ENCODE results near the gene ARHGEF16. TPM values are rescaled to one million over a fixed set of nuclear protein-coding genes. Genes with fewer than 3 reads are reported as not detected.

The ARHGEF16 gene
- polyA plus RNA-seq, 1 experiment = not detected

DNA sequence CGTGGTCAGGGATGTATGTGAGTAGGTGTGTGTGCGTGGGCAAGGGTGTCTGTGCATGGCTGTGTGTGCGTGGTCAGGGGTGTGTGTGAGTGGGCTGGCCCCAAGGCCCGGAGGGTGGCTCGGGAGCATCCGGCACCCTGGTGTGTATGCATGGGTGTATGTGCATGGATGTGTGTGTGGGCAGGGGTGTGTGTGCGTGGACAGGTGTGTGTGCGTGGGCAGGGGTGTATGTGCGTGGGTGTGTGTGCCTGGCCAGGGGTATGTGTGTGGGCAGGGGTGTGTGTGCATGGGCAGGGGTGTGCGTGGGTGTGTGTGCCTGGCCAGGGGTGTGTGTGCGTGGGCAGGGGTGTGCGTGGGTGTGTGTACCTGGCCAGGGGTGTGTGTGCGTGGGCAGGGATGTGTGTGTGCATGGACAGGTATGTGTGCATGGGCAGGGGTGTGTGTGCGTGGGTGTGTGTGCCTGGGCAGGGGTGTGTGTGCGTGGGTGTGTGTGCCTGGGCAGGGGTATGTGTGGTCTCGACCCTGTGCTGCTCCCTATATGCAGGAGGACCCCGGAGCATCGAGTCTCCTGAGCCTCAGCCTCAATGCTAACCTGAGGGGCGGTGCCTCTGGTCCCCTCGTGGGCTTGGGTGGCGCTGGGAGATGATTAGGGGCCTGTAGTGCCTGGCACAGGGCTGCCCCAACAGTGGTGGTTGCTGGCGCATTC, 16.3 kb downstream of the ARHGEF16 start:
- ChIA-PET CTCF (interaction anchor here (0.6 to 2.1 kb wide), 7 partner anchors 8 to 233 kb away, joined by 3 to 43 read pairs (median 4); no protein-coding TSS in a partner anchor), POLR2A (interaction anchor here (0.6 to 0.9 kb wide), 2 partner anchors 18 to 297 kb away, joined by 3 to 7 read pairs; no protein-coding TSS in a partner anchor)
- TF ChIP-seq, protein P1, sequence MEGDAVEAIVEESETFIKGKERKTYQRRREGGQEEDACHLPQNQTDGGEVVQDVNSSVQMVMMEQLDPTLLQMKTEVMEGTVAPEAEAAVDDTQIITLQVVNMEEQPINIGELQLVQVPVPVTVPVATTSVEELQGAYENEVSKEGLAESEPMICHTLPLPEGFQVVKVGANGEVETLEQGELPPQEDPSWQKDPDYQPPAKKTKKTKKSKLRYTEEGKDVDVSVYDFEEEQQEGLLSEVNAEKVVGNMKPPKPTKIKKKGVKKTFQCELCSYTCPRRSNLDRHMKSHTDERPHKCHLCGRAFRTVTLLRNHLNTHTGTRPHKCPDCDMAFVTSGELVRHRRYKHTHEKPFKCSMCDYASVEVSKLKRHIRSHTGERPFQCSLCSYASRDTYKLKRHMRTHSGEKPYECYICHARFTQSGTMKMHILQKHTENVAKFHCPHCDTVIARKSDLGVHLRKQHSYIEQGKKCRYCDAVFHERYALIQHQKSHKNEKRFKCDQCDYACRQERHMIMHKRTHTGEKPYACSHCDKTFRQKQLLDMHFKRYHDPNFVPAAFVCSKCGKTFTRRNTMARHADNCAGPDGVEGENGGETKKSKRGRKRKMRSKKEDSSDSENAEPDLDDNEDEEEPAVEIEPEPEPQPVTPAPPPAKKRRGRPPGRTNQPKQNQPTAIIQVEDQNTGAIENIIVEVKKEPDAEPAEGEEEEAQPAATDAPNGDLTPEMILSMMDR (IDR thresholded peaks at IDR 0.05; ENCODE audit: low read depth, low read length) = no peak
- no peak for DNase-seq (ENCODE audit: low read depth, low spot score)
- no peaks in the 10 kb centered on the region for H3K27me3 ChIP-seq (ENCODE audit: control insufficient read depth, insufficient read depth, low read length)
- no peaks in the 10 kb centered on the region; the same call in 1 of the 2 replicates for H3K9me3 ChIP-seq (ENCODE audit: control insufficient read depth, insufficient read depth, low read length)
- H3K4me3 ChIP-seq (ENCODE audit: low read depth, low read length) = no peak overlapping the region
- no peak overlapping the region for H3K27ac ChIP-seq (ENCODE audit: low read depth, low read length)

DNA sequence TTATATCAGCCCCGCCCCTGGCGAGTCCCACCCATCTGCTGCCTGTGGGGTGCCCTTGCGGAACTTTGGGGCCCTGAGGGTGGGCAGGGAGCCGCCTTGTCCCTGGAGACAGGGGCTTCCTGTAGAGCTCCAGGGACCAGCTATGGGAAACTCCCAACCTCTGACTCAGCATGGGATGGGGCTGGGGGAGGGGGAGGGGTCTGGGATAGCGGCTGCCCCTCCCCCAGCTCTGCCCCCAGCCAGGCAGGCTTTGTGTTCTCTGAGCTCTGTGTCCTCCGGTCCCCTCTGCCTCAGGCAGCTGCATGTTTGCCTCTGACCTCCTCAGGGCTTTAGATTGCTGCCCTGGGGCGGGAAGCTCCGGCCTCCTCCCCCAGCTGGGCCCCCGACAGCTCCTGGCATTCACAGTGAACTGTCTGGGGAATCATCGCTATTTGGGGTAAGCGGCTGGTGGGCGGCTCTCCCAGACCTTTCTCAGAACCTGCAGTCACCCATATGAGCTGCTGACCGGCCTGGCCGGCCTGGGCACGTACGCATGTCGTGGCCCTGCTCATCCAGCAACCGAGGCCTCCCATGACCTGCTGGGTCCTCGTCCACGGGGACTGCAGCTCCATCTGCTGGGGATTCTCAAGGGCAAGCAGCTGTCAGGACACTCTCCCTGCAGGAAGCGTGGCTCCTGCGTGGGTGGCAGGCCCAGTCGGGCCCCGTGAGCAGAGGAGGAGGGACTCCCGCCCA, 17.1 kb downstream of the ARHGEF16 start:
- TF ChIP-seq, protein P1 (IDR thresholded peaks at IDR 0.05; ENCODE audit: low read depth, low read length) = peak; percentile 51
- Histone ChIP-seq H3K9me3 (ENCODE audit: control insufficient read depth, insufficient read depth, low read length) (no peaks in the 10 kb centered on the region; the same call in 1 of the 2 replicates), H3K4me3 (ENCODE audit: low read depth, low read length) (no peak overlapping the region), H3K27ac (ENCODE audit: low read depth, low read length) (no peak overlapping the region), H3K27me3 (ENCODE audit: control insufficient read depth, insufficient read depth, low read length) (no peaks in the 10 kb centered on the region)
- ChIA-PET CTCF (interaction anchor here (0.6 to 2.1 kb wide), 7 partner anchors 9 to 233 kb away, joined by 3 to 43 read pairs (median 4); no protein-coding TSS in a partner anchor), POLR2A (interaction anchor here (0.6 to 0.9 kb wide), 2 partner anchors 19 to 296 kb away, joined by 3 to 7 read pairs; no protein-coding TSS in a partner anchor)
- DNase-seq (ENCODE audit: low read depth, low spot score) = no peak

DNA sequence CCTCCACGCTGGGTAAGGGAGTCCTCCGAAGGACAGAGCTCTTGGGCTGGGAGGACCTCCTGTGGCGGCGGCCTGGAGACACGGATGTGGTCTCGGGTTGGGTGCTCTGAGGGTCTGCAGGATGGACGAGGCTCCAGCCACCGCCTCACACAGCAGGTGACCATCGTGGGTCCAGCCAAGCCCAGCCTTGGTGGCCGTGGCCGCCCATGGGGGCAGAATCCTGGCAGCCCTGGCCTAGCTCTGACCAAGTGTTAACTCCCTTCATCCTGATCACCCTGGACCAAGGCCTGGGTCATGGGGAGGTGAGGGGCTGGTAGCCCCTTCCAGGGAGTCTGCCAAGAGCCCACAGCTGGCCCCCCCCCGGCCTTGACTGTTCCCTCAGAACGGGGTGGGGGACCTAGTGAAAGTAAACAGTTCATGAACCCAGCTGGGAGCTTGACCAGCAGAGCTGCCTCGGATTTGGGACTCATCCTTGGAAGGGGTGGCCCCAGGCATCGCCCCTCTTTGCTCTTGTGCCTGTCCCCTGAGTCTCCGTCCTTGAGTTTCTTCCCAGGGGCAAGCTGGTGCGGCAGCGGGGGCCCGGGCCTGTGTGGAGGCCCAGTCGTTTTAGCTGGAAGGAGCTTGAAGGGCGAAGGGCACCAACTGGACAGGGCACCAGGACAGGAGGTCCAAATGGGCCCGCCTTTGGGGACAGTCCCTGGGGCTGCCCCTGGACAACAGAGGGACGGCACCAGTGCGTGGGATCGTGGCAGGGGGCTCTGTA, 17.8 kb downstream of the ARHGEF16 start:
- no peak for DNase-seq (ENCODE audit: low read depth, low spot score)
- H3K4me3 ChIP-seq (ENCODE audit: low read depth, low read length) = no peak overlapping the region
- CTCF ChIA-PET = interaction anchor here (1.2 to 2.1 kb wide), 4 partner anchors 9 to 19 kb away, joined by 4 to 43 read pairs (median 4); no protein-coding TSS in a partner anchor
- POLR2A ChIA-PET = interaction anchor here (0.9 kb wide), 1 partner anchor 20 kb away, joined by 3 read pairs; no protein-coding TSS in a partner anchor
- no peak overlapping the region for H3K27ac ChIP-seq (ENCODE audit: low read depth, low read length)
- no peaks in the 10 kb centered on the region; the same call in 1 of the 2 replicates for H3K9me3 ChIP-seq (ENCODE audit: control insufficient read depth, insufficient read depth, low read length)
- TF ChIP-seq, protein P1 (IDR thresholded peaks at IDR 0.05; ENCODE audit: low read depth, low read length) = no peak
- H3K27me3 ChIP-seq (ENCODE audit: control insufficient read depth, insufficient read depth, low read length) = no peaks in the 10 kb centered on the region

DNA sequence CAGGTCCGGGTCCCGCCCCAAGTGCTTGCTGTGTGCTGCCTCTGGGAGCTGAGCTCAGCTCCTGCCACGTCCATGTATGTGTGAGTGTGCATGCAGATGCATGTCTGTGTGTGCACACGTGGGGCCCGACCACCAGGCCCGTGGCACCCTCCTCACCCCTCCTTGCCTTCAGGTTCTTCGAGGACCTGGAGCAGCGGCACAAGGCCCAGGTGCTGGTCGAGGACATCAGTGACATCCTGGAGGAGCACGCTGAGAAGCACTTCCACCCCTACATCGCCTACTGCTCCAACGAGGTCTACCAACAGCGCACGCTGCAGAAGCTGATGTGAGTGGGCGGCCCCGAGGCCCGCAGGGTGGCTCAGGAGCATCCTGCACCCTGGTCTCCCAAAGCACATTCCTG, 18.4 kb downstream of the ARHGEF16 start:
- TF ChIP-seq, protein P1 (IDR thresholded peaks at IDR 0.05; ENCODE audit: low read depth, low read length) = no peak
- CTCF ChIA-PET = interaction anchor here (0.7 to 2.1 kb wide), 3 partner anchors 14 to 20 kb away, joined by 4 to 43 read pairs (median 4); no protein-coding TSS in a partner anchor
- POLR2A ChIA-PET = no interaction called here
- DNase-seq (ENCODE audit: low read depth, low spot score) = no peak
- H3K4me3 ChIP-seq (ENCODE audit: low read depth, low read length) = no peak overlapping the region
- no peaks in the 10 kb centered on the region; the same call in 1 of the 2 replicates for H3K9me3 ChIP-seq (ENCODE audit: control insufficient read depth, insufficient read depth, low read length)
- no peak overlapping the region for H3K27ac ChIP-seq (ENCODE audit: low read depth, low read length)
- no peaks in the 10 kb centered on the region for H3K27me3 ChIP-seq (ENCODE audit: control insufficient read depth, insufficient read depth, low read length)
